Peyer's patch (tissue), 4 donors: ENCODE data around the gene AANAT. TPM values are rescaled to one million over a fixed set of nuclear protein-coding genes. Genes with fewer than 3 reads are reported as not detected.
"Not testable (repeated sequence)": the region's sequence is repeated elsewhere in the genome, so short reads cannot be mapped to it uniquely, and the experiment has no call there.

Source experiments
- DNase-seq, 3 donors: peaks; one replicate each; pipeline ENCODE4 v3.0.0-alpha.2; 2017 to 2019
- H3K27ac ChIP-seq, 4 donors: fragments of 200-600 bp; sonication (generic); one replicate each; pipeline ENCODE4 v1.5.1; 2016 to 2019
- H3K27me3 ChIP-seq, 2 donors: fragments of 200-600 bp; sonication (generic); one replicate each; pipeline ENCODE4 v1.5.1; 2019
- H3K36me3 ChIP-seq, 3 donors: fragments of 200-600 bp; sonication (generic); one replicate each; pipeline ENCODE4 v1.5.1; 2016 to 2019
- H3K4me1 ChIP-seq, 4 donors: fragments of 200-600 bp; sonication (generic); one replicate each; pipeline ENCODE4 v1.5.1; 2016 to 2019
- H3K4me3 ChIP-seq, 4 donors: fragments of 200-600 bp; sonication (generic); 1 replicate in 3 of 4; 2 replicates in 1 of 4; pipeline ENCODE4 v1.5.1; 2016 to 2019; ENCODE audit warnings: mild to moderate bottlenecking in 1 of 4
- H3K9me3 ChIP-seq, 4 donors: fragments of 200-600 bp; sonication (generic); one replicate each; pipeline ENCODE4 v1.5.1; 2016 to 2019; ENCODE audit warnings: mild to moderate bottlenecking in 1 of 4
- POLR2A ChIP-seq, 2 donors: fragments of 450-650 bp; IDR thresholded peaks; one replicate each; pipeline ENCODE4 v1.5.1; 2017; ENCODE audit warnings: antibody characterized with exemption in 2 of 2, mild to moderate bottlenecking in 2 of 2, moderate library complexity in 2 of 2
- total RNA-seq, 4 donors: library from RNA; depleted of rRNA; stranded (reverse); fragments of >200 nt; gene quantifications; one replicate each; pipeline ENCODE4 v1.1.0, GENCODE V29; 2016
- TF ChIP-seq, protein P1 (sequence below), 6 experiments: fragments of 450-650 bp in 4 of 6; fragments of 200-600 bp in 2 of 6; sonication (generic) in 1 of 6; IDR thresholded peaks; one replicate each; pipeline ENCODE4 v1.5.1; 2017 to 2019; ENCODE audit warnings: antibody characterized with exemption in 6 of 6, mild to moderate bottlenecking in 3 of 6, moderate library complexity in 1 of 6

AANAT gene
- total RNA-seq, 4 donors from 2014 or later: not detected

DNA sequence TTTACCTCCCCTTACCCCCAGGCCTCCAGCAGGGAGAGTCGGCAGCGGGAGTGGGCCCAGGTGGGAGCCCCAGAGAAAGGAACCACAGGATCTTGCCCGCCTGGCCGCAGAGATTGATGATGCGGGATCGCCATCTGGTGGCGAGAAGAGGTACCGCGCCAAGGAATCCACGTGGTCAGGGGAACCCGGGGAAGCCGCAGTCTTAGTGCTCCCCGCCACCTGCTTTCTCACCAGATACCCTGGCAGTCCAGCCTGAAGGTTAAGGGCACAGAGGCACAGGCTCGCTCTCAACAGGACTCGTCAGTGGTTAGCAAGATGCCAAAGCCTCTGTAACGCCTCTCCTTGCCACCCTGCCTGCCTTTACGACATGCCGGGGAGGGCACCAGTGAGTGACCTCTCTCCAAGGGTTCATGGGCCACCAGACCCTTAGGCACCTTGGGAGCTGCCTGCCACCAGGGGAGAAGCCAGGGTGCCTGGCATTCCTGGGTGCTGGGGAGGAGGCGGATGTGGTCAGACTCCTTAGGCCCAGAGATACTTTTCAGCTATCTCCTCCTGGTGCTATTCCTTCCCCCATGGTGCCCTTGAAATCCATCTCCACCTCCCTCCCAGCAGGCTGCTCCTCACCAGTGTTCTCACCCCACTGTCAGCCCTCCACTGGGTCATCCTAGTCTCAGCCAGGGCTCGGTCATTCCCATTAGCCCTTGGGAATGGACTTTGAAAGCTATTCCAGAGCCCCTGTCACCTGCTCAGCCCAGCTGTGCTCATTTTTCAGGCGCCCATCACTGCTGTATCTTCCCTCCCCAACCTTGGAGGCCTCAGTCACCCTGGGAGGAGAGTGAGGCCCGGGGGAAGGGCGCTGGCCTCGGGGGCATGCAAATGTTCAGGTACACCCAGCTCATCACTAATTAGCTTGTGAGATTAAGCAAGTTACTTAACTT is 39.3 kb downstream of the AANAT start:
- Histone ChIP-seq H3K36me3 (no peaks in the 10 kb centered on the region), H3K27ac (peak overlapping the region in 1 of 4 donors; percentile 40), H3K27me3 (no peaks in the 10 kb centered on the region), H3K4me3 (no peak overlapping the region), H3K4me1 (peaks cover 0 to 13% (median 4%) of the 10 kb centered on the region in 4 donors), H3K9me3 (no peaks in the 10 kb centered on the region)
- DNase-seq: peak; percentile 88 to 95 (median 91)
- TF ChIP-seq, protein P1, sequence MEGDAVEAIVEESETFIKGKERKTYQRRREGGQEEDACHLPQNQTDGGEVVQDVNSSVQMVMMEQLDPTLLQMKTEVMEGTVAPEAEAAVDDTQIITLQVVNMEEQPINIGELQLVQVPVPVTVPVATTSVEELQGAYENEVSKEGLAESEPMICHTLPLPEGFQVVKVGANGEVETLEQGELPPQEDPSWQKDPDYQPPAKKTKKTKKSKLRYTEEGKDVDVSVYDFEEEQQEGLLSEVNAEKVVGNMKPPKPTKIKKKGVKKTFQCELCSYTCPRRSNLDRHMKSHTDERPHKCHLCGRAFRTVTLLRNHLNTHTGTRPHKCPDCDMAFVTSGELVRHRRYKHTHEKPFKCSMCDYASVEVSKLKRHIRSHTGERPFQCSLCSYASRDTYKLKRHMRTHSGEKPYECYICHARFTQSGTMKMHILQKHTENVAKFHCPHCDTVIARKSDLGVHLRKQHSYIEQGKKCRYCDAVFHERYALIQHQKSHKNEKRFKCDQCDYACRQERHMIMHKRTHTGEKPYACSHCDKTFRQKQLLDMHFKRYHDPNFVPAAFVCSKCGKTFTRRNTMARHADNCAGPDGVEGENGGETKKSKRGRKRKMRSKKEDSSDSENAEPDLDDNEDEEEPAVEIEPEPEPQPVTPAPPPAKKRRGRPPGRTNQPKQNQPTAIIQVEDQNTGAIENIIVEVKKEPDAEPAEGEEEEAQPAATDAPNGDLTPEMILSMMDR (IDR thresholded peaks at IDR 0.05): peak; percentile 93 to 97 (median 96)
- TF ChIP-seq POLR2A (IDR thresholded peaks at IDR 0.05): no peak

DNA sequence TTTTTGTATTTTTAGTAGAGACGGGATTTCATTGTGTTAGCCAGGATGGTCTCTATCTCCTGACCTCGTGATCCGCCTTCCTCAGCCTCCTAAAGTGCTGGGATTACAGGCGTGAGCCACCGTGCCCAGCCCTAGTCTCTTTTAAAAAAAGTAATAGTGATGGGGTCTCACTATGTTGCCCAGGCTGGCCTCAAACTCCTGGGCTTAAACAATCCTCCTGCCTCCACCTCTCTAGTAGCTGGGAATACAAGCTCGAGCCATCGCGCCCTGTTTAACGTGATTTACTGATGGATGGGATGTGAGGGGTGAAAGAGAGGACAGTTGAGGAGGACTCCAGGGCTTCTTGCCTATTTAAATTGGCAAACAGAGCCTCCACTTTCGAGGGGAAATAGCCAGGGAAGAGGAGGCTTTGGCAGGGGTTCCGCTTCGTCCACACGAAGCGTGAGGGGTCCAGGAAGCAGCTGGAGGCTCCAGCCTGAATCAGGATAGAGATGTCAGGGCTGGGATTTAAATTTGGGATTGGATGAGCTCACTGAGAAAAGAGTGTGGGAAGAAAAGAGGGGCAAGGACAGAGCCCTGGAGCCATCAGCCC is 41.2 kb downstream of the AANAT start:
- not testable (repeated sequence) for H3K9me3 ChIP-seq, H3K4me3 ChIP-seq, H3K27me3 ChIP-seq, DNase-seq, H3K36me3 ChIP-seq, H3K4me1 ChIP-seq, H3K27ac ChIP-seq

DNA sequence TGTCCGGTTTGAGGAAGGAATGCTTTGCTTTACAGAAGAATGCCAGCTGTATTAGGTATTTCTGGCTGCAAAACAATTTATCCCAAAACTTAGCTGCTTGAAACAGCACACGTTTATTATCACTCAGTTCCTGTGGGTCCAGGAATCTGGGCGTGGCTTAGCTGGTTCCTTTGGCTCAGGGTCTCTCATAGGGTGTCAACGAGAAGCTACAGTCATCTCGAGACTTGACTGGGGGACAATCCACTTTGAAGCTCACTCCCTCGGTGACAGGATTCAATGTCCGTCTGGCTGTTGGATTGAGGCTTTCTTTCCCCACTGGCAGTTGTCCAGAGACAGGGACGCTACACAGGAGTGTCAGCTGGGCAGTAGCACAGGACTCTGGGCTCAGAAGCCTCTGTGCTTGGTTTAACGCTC is 43.4 kb downstream of the AANAT start:
- DNase-seq: no peak
- Histone ChIP-seq H3K36me3 (no peaks in the 10 kb centered on the region), H3K4me3 (no peak overlapping the region), H3K27ac (no peak overlapping the region), H3K27me3 (no peaks in the 10 kb centered on the region), H3K9me3 (no peaks in the 10 kb centered on the region), H3K4me1 (peaks cover 0 to 8% (median under 1%) of the 10 kb centered on the region in 4 donors)
- TF ChIP-seq, protein P1 (IDR thresholded peaks at IDR 0.05): no peak
- TF ChIP-seq POLR2A (IDR thresholded peaks at IDR 0.05): no peak

DNA sequence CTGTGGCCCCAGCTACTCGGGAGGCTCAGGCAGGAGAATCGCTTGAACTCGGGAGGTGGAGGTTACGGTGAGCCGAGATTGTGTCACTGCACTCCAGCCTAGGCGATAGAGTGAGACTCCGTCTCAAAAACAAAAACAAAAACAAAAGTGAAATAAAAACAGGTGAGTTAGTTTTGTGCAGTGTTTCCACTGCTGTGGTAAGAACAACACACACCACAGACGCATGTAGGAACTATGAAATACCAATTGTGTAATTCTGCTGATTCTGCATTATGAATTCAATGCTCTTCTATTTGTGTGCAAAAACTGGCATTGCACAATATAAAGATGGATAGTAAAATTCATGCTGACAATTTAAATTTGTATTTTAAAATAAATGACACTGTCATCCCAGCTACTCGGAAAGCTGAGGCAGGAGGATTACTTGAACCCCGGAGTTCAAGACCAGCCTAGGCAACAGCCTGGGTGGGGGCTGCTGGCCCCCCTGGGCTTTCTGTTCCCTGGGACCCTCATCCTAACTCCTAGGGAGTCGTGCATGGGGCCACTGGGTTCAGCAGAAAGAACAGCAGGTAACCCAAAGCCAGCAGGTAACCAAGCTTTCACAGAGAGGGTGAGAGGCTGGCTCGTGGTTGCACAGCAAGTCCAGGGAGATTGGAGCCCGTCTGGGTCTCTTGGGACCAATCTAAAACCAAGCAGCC is 44.4 kb downstream of the AANAT start:
- DNase-seq: no peak
- TF ChIP-seq, protein P1 (IDR thresholded peaks at IDR 0.05): no peak
- no peak for TF ChIP-seq POLR2A (IDR thresholded peaks at IDR 0.05)
- no peaks in the 10 kb centered on the region for H3K9me3 ChIP-seq
- peaks cover 0 to 7% (median 3%) of the 10 kb centered on the region in 4 donors for H3K4me1 ChIP-seq
- no peak overlapping the region for H3K4me3 ChIP-seq
- no peaks in the 10 kb centered on the region for H3K36me3 ChIP-seq
- no peaks in the 10 kb centered on the region for H3K27me3 ChIP-seq
- H3K27ac ChIP-seq: no peak overlapping the region

DNA sequence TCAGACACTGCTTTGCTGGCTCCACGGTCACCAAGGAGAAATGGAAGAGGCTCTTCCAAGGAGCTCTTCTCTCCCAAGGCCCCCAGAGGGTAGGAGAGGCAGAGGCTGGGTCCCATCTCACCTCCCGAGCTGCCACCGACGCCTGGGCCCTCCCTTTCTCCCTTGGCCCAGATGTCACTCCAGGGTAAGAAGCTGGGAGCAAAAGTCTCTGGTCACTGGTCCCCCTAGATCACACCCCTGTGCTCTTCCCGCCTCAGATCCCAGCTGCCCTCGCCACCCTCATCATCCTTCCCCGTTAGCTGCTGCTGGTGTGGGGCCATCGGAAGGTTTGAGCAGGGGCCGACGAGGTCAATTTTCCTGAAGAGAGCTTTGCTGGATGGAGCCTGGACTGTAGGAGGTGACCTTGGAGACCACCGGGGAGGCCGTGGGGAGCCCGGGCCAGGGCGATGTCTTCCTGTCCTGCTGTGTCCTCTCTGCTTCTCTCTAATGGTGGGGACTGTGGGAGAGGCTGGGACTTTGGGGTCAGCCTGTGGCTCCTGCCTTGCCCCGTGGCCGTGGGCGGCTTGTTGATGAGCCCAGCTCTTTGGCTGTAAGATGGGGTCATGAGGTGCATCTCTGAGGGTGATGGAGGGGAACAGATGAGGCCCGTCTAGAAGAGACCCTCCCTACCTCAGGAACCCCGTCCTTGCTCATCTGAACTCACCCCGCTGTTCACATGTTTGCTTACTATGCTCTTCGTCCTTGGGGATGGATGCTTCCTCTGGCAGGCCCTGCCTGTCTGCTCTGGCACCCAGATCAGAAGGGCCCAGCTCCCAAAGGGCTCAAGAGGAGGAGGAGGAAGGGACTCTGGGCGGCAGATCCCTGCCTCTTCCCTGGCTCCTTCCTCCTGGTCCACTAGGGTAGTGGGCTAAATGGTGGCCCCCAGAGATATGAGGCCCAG is 45.2 kb downstream of the AANAT start:
- Histone ChIP-seq H3K9me3 (no peaks in the 10 kb centered on the region), H3K36me3 (no peaks in the 10 kb centered on the region), H3K4me1 (peaks cover 0 to 7% (median 3%) of the 10 kb centered on the region in 4 donors), H3K27me3 (no peaks in the 10 kb centered on the region), H3K27ac (no peak overlapping the region), H3K4me3 (no peak overlapping the region)
- TF ChIP-seq, protein P1 (IDR thresholded peaks at IDR 0.05): no peak
- no peak for TF ChIP-seq POLR2A (IDR thresholded peaks at IDR 0.05)
- DNase-seq: no peak
